Measurements from ENCODE around the gene MTERF4. TPM values are rescaled to one million over a fixed set of nuclear protein-coding genes. Genes with fewer than 3 reads are reported as not detected.

MTERF4 gene
- total and polyA plus RNA-seq, 10 of the 15 experiments (the other 5 are each of a cell fraction or from before 2014, with no cell fraction given), result 36.7 to 69.1 (median 45.5) TPM

- TF ChIP-seq SUZ12 (IDR thresholded peaks at IDR 0.05; ENCODE audit: unreplicated experiment) (no peak), RAD51 (IDR thresholded peaks at IDR 0.05) (no peak), KLF5 (IDR thresholded peaks at IDR 0.05; ENCODE audit: partially characterized antibody) (peak; percentile 73), ZNF622 (IDR thresholded peaks at IDR 0.05) (no peak), MEF2A (IDR thresholded peaks at IDR 0.05; ENCODE audit: insufficient read depth, low read depth, low read length) (no peak), FOXM1 (IDR thresholded peaks at IDR 0.05; ENCODE audit: low read depth, low read length) (0 out of 2 replicates have a peak, but pooled peaks have one; percentile 9), HCFC1 (IDR thresholded peaks at IDR 0.05; ENCODE audit: low read length) (no peak), NFXL1 (IDR thresholded peaks at IDR 0.05; ENCODE audit: borderline replicate concordance) (no peak), ZBED1 (IDR thresholded peaks at IDR 0.05; ENCODE audit: borderline replicate concordance) (no peak), BHLHE40 (IDR thresholded peaks at IDR 0.05; ENCODE audit: borderline replicate concordance in 1 of 2, low read depth in 2 of 2, low read length in 1 of 2) (peak; percentile 63 to 66), NFYA (IDR thresholded peaks at IDR 0.05; ENCODE audit: borderline replicate concordance, low read depth, low read length) (no peak), NRF1 (conservative IDR thresholded peaks at IDR 0.05; ENCODE audit: low read depth, low read length) (no peak), POLR2AphosphoS2 (IDR thresholded peaks at IDR 0.05; ENCODE audit: low read depth, low read length) (no peak), JUND (IDR thresholded peaks at IDR 0.05; ENCODE audit: low read depth, low read length) (peak; percentile 73; the same call in 1 of the 2 replicates), TBL1XR1 (IDR thresholded peaks at IDR 0.05; ENCODE audit: low read depth, low read length) (peak; percentile 29; the same call in 1 of the 2 replicates), IRF4 (IDR thresholded peaks at IDR 0.05; ENCODE audit: low read depth, low read length) (peak; percentile 77; the same call in 1 of the 2 replicates)
These were observed 14.4 kb downstream of the MTERF4 start (continued) for GRCh38 chr2:241087420-241088268.
